GM12878 (cell line): Measurements from ENCODE around the gene KRTAP5-3. TPM values are rescaled to one million over a fixed set of nuclear protein-coding genes. Genes with fewer than 3 reads are reported as not detected.

Experiments used
- ATAC-seq: fragments of 200-7000 bp; cut with Tn5 transposase; 3 replicates; pipeline ENCODE4 v1.9.1; 2020; ENCODE audit warnings: mild to moderate bottlenecking, moderate library complexity
- BruUV-seq: library from RNA; stranded (reverse); fragments of 400-500 nt; replicated peaks from 2 replicates; lab custom pipeline; 2021; lab: Mats Ljungman, UMichigan
- CTCF ChIA-PET: fragments of 300-600 bp; sonication (Branson Sonifier 250); formaldehyde crosslinking; extraction: SDS; loops from one replicate; lab custom pipeline; 2021; ENCODE audit warnings: inconsistent platforms; lab: Yijun Ruan, JAX
- POLR2A ChIA-PET: fragments of 350-600 bp; formaldehyde crosslinking; extraction: SDS; loops from one replicate; lab custom pipeline; 2021; ENCODE audit warnings: inconsistent platforms; lab: Charles Lee
- RAD21 ChIA-PET: fragments of 300-600 bp; sonication (Branson Sonifier 250); formaldehyde crosslinking; loops from one replicate; lab custom pipeline; 2023; ENCODE audit warnings: antibody characterized with exemption; ENCODE audit not compliant: unreplicated experiment; lab: Charles Lee
- SMC1A ChIA-PET: fragments of 300-600 bp; sonication (Branson Sonifier 250); formaldehyde crosslinking; loops from one replicate; lab custom pipeline; 2023; ENCODE audit not compliant: unreplicated experiment, uncharacterized antibody; lab: Charles Lee
- DNase-seq: peaks from one replicate; pipeline ENCODE4 v3.0.0-alpha.2; 2011; ENCODE audit warnings: low read depth, low spot score
- FAIRE-seq: peaks from 3 replicates; lab custom pipeline; 2011; peaks lifted over from hg19 to GRCh38; lab: Jason Lieb, UNC
- H2AFZ ChIP-seq: 2 replicates; pipeline ENCODE4 v1.6.0; 2011; ENCODE audit warnings: low read depth, low read length, control low read depth; ENCODE audit not compliant: control insufficient read depth
- H3K27ac ChIP-seq: 2 replicates; pipeline ENCODE4 v1.5.1; 2011; ENCODE audit warnings: control low read depth; ENCODE audit not compliant: control insufficient read depth, insufficient read depth
- H3K27me3 ChIP-seq, 2 experiments: replicated peaks in 1 of 2; 2 replicates each; pipeline versions ENCODE4 v1.6.0 to v1.6.1; 2011; ENCODE audit warnings: low read length in 1 of 2; ENCODE audit not compliant: control insufficient read depth in 2 of 2, insufficient read depth in 2 of 2
- H3K36me3 ChIP-seq, 2 experiments: 2 replicates each; pipeline ENCODE4 v1.5.1; 2011; ENCODE audit warnings: low read length in 1 of 2; ENCODE audit not compliant: control insufficient read depth in 2 of 2, insufficient read depth in 2 of 2
- H3K4me1 ChIP-seq: 2 replicates; pipeline ENCODE4 v1.6.1; 2011; ENCODE audit warnings: mild to moderate bottlenecking, low read length, moderate library complexity, mixed read lengths; ENCODE audit not compliant: control insufficient read depth, insufficient read depth
- H3K4me2 ChIP-seq: 2 replicates; pipeline ENCODE4 v1.6.0; 2011; ENCODE audit warnings: control low read depth; ENCODE audit not compliant: control insufficient read depth, insufficient read depth
- H3K4me3 ChIP-seq: fragments of 200-600 bp; sonication (generic); 2 replicates; pipeline ENCODE4 v1.5.1; 2016
- H3K79me2 ChIP-seq: 2 replicates; pipeline ENCODE4 v1.6.0; 2011; ENCODE audit warnings: low read length; ENCODE audit not compliant: control insufficient read depth, insufficient read depth
- H3K9ac ChIP-seq: 2 replicates; pipeline ENCODE4 v1.8.0; 2011; ENCODE audit warnings: low read length, control low read depth, mixed read lengths; ENCODE audit not compliant: control insufficient read depth, insufficient read depth
- H3K9me3 ChIP-seq: replicated peaks from 3 replicates; pipeline ENCODE4 v1.5.1; 2011; ENCODE audit warnings: mild to moderate bottlenecking, low read length; ENCODE audit not compliant: control insufficient read depth, insufficient read depth
- H4K20me1 ChIP-seq: 2 replicates; pipeline ENCODE4 v1.6.0; 2011; ENCODE audit not compliant: control insufficient read depth, insufficient read depth
- BMI1 ChIP-seq: fragments of 450-650 bp; IDR thresholded peaks from 2 replicates; pipeline ENCODE4 v1.6.1; 2016; ENCODE audit warnings: mild to moderate bottlenecking, moderate library complexity, borderline replicate concordance
- CHD1 ChIP-seq: IDR thresholded peaks from 2 replicates; pipeline ENCODE4 v1.6.1; 2012; ENCODE audit warnings: low read depth, low read length, improper control_type of control experiment
- HDGF ChIP-seq: fragments of 450-650 bp; IDR thresholded peaks from 2 replicates; pipeline ENCODE4 v1.6.1; 2016; ENCODE audit warnings: antibody characterized with exemption
- MAX ChIP-seq: IDR thresholded peaks from 2 replicates; pipeline ENCODE4 v1.6.1; 2012; ENCODE audit warnings: low read depth, low read length, improper control_type of control experiment
- NFXL1 ChIP-seq: fragments of 450-650 bp; IDR thresholded peaks from 2 replicates; pipeline ENCODE4 v1.6.1; 2017; ENCODE audit warnings: antibody characterized with exemption, mild to moderate bottlenecking, borderline replicate concordance
- POLR2A ChIP-seq: IDR thresholded peaks from 2 replicates; pipeline ENCODE4 v1.6.1; 2011; ENCODE audit warnings: low read depth, mild to moderate bottlenecking, low read length
- POLR2AphosphoS2 ChIP-seq: IDR thresholded peaks from 2 replicates; pipeline ENCODE4 v1.6.1; 2011; ENCODE audit warnings: low read depth, mild to moderate bottlenecking, low read length, improper control_type of control experiment, moderate library complexity
- RAD21 ChIP-seq: IDR thresholded peaks from 2 replicates; pipeline ENCODE4 v1.6.1; 2011; ENCODE audit warnings: mild to moderate bottlenecking, low read depth, low read length, moderate library complexity; ENCODE audit not compliant: insufficient read depth
- RELB ChIP-seq: fragments of 450-650 bp; IDR thresholded peaks from 2 replicates; pipeline ENCODE4 v1.6.1; 2017; ENCODE audit warnings: low read depth, mild to moderate bottlenecking, moderate library complexity
- RFX5 ChIP-seq: IDR thresholded peaks from 2 replicates; pipeline ENCODE4 v1.6.1; 2011; ENCODE audit warnings: low read depth, low read length, improper control_type of control experiment
- SIX5 ChIP-seq: IDR thresholded peaks from 2 replicates; pipeline ENCODE4 v1.6.1; 2011; ENCODE audit warnings: mild to moderate bottlenecking, low read depth, low read length, moderate library complexity; ENCODE audit not compliant: severe bottlenecking
- SMC3 ChIP-seq: IDR thresholded peaks from 2 replicates; pipeline ENCODE4 v1.6.1; 2011; ENCODE audit warnings: low read length, improper control_type of control experiment, borderline replicate concordance
- SREBF1 ChIP-seq: IDR thresholded peaks from 2 replicates; pipeline ENCODE4 v1.6.1; 2012; ENCODE audit warnings: mild to moderate bottlenecking, low read length
- SRF ChIP-seq, 2 experiments: IDR thresholded peaks; 2 replicates each; pipeline ENCODE4 v1.6.1; 2011; ENCODE audit warnings: low read depth in 2 of 2, low read length in 2 of 2, mild to moderate bottlenecking in 1 of 2, moderate library complexity in 1 of 2
- STAT1 ChIP-seq: fragments of 450-650 bp; conservative IDR thresholded peaks from 2 replicates; pipeline ENCODE4 v1.6.1; 2014; ENCODE audit warnings: antibody characterized with exemption, mild to moderate bottlenecking
- TCF7 ChIP-seq: IDR thresholded peaks from 2 replicates; pipeline ENCODE4 v1.6.1; 2014; ENCODE audit warnings: antibody characterized with exemption, borderline replicate concordance
- ZNF207 ChIP-seq: fragments of 450-650 bp; IDR thresholded peaks from 2 replicates; pipeline ENCODE4 v1.6.1; 2014; ENCODE audit warnings: antibody characterized with exemption, mild to moderate bottlenecking, borderline replicate concordance
- WGBS: methylation state at CpG from one replicate; pipeline ENCODE4 v1.1.6; 2016; ENCODE audit warnings: low lambda C conversion rate; ENCODE audit not compliant: insufficient replicate concordance, insufficient coverage; ENCODE audit errors: missing lambda C conversion rate; 5-methylcytosine and 5-hydroxymethylcytosine counted together
- in situ Hi-C: fragments of 300-500 bp; cut with MboI; formaldehyde crosslinking; loops from 9 replicates; pipeline ENCODE4 v1.14.3; 2018; ENCODE audit warnings: mixed read lengths
- intact Hi-C: fragments of 100-400 bp; cut with micrococcal nuclease; formaldehyde crosslinking; loops from one replicate; pipeline ENCODE4 v1.14.2; 2022; ENCODE audit not compliant: unreplicated experiment
- polyA plus RNA-seq, 11 experiments: library from polyadenylated mRNA; depleted of rRNA in 4 of 11; unstranded in 6 of 11; stranded (reverse) in 5 of 11; fragments of >200 nt; fragmentation: Nextera tagmentation in 4 of 11; fragmentation: Illumina TruSeq in 1 of 11; extraction: Ambion mirVana in 4 of 11; extraction: Trizol in 1 of 11; gene quantifications; 1 replicate in 1 of 11; 2 replicates in 10 of 11; pipeline versions ENCODE4 v1.2.1 to v1.2.3, GENCODE V29; 2011 to 2016; ENCODE audit warnings: inconsistent platforms in 2 of 11, missing spikeins in 2 of 11, low read depth in 1 of 11
- total RNA-seq, 4 experiments: library from RNA; depleted of rRNA in 3 of 4; stranded (reverse); fragments of >200 nt in 3 of 4; fragmentation: Illumina TruSeq in 1 of 4; extraction: Trizol in 1 of 4; gene quantifications; 2 replicates each; pipeline versions ENCODE4 v1.2.1 to v1.2.3, GENCODE V29; 2013 to 2021

The KRTAP5-3 gene
- total and polyA plus RNA-seq, 10 of the 15 experiments (the other 5 are each of a cell fraction or from before 2014, with no cell fraction given), result not detected

- BruUV-seq, result no TSS peak
- no peak overlapping the region for H3K4me3 ChIP-seq
- H3K9ac ChIP-seq, result no peak overlapping the region
- ChIA-PET POLR2A (no interaction called here), SMC1A (no interaction called here), CTCF (no interaction called here), RAD21 (no interaction called here)
- no peaks in the 10 kb centered on the region for H3K4me1 ChIP-seq
- in situ Hi-C loops, result no loop called here
- H3K9me3 ChIP-seq, result no peaks in the 10 kb centered on the region
- H3K36me3 ChIP-seq, result no peaks in the 10 kb centered on the region
- no peaks in the 10 kb centered on the region for H3K79me2 ChIP-seq
- H3K27ac ChIP-seq, result no peak overlapping the region
- DNase-seq (no peak), FAIRE-seq (no peak), ATAC-seq (no peak)
- no peaks in the 10 kb centered on the region; a peak in 2 of 4 replicates for H3K27me3 ChIP-seq
- intact Hi-C loops, result no loop called here
- TF ChIP-seq STAT1, result no peak
- TF ChIP-seq RELB, result no peak
- TF ChIP-seq TCF7, result no peak
- TF ChIP-seq SMC3, result no peak
- no peak for TF ChIP-seq SRF (IDR thresholded peaks at IDR 0.05; ENCODE audit: low read depth in 2 of 2, low read length in 2 of 2)
- no peak for TF ChIP-seq ZNF207
- TF ChIP-seq MAX, result no peak
- no peak for TF ChIP-seq POLR2A
- TF ChIP-seq CHD1, result no peak
- TF ChIP-seq POLR2AphosphoS2, result no peak
- TF ChIP-seq HDGF, result no peak
- TF ChIP-seq SREBF1, result no peak
- TF ChIP-seq RFX5, result no peak
- no peak for TF ChIP-seq NFXL1
- no peak for TF ChIP-seq BMI1
- no peak for TF ChIP-seq RAD21
- TF ChIP-seq SIX5, result no peak
- H2AFZ ChIP-seq, result no peak overlapping the region
- H3K4me2 ChIP-seq, result no peak overlapping the region
- WGBS, result 33% methylated on average over 19 of the region's 19 CpGs
- H4K20me1 ChIP-seq, result no peaks in the 10 kb centered on the region
Measured at GRCh38 chr11:1636291-1636950, 28.2 kb upstream of the KRTAP5-3 start.
